T-helper 9 cell (primary cell): ENCODE measurements around the gene AFF3.
"Not testable (repeated sequence)": the region's sequence is repeated elsewhere in the genome, so short reads cannot be mapped to it uniquely, and the experiment has no call there.

ENCODE experiments used
- DNase-seq: peaks from one replicate; pipeline ENCODE4 v3.0.0-alpha.2; 2020

AFF3 gene

DNA sequence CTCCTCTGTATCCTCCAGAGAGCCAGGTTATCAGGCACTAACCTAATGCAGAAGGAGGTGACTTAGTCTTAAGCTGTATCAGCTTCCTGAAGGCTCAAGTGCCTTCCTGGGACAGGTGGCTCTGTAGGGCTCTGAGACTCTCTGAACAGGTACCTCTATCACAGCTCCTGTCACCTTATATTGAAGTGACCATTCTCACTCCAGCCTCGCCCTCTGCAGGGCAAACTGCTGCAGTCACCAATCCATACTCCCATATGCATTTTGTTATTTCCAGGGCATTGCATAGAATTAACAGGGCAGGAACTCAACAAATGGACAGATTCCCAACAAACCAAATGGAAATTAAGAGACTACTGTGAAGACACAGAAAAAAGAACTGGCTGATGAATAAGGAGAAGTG lies 449.6 kb downstream of the AFF3 start:
- DNase-seq, result no peak

DNA sequence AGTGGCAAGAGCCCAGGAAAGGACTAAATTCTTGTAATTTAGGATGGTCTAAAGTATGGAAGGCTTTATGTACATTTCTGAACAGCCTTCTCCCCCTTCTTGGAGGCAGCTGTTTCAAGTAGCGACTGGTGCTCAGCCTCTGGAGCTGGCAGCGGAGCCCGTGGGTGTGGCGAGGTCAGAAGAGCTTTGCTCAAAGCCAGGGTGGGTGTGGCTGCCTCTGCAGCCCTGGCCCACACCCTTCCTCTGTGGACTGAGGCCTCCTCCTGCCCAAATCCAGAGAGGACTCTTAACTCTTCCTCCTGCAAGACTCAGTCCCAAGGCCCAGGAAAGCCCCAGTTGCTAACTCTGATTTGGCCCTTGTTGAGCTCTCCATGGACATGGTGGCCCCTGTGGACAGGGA lies 450.5 kb downstream of the AFF3 start:
- no peak for DNase-seq

DNA sequence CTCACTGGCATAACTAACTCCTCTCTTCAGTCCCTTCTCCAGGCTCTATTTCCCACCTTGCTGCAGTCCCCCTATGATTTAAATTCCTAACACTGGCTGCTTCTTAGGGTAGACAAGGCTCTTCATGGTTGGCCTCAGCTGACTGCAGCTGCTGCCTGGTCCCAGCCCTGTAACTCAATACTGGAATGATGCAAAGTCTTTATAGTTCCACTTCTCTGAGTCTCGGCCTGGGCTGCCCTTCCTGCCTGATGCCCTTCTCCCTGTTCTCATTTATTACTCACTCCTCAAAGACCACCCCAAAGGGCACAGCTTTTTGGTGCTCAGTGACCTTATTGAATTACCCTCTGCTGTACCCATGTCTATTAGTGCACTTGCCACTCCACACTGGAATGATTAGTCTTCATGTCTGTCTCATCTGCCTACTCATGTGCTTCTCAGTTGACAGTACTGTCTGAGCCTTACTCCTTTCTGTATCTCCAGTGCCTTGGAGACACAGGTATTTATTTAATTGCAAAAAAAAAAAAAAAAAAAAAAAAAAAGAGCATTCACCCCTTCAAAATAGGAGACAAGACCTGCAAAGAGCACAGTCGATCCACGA lies 453.1 kb downstream of the AFF3 start:
- no peak for DNase-seq

DNA sequence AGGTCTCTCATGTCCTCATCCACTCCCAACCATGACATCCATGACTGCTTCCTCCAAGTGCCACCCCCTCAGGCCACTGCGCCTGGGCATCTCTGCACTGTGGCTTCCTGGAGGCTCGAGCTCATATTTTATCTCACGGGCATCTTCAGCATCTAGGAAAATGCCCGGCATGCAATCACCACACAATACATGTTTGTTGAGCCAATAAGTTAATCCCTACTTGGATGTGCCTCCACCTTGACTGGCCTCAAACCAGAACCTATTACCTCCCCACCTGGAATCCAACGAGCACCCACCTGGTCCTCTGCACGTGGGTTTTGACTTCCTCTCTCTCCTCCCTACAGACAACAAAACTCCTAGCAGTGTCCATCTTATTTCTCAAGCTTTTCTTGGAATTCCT lies 453.7 kb downstream of the AFF3 start:
- no peak for DNase-seq

- DNase-seq, result no peak
Measured at GRCh38 chr2:99682275-99683060, 459.9 kb downstream of the AFF3 start.

DNA sequence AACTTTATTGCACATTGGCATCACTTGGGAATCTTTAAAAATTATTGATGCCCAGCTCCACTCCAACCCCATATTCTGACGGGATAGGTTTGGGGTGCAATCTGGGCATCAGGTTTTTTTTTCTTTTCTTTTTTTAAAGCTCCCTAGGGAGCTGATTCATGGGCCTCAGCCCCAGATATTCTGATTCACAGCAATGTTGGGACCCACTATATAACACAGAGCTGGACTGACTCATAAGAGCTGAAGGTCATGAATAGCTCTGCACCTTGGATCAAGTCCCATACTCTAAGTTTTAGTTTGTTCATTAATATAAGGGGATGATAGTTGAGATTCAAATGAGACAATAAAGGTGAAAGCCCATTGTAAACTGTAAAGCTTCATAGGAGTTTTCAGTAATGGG lies 461.4 kb downstream of the AFF3 start:
- no peak for DNase-seq

DNA sequence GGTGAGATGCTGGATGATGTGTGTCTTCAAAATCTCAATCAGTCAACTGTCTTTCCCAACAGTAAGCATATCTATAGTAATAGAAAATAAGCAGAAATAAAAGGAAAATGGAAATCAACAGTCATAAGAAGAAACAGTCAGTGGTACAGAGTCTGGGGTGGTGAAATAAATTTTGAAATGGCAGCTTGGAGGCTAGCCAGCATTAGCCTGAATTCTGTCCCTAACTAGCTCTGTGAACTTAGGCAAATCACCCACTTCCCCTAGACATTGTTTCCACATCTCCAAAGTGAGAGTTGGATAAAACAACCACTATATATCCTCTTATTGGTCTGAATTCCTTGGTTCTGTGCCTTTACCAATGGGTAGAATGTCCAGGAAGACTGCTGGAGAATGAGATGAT lies 462.9 kb downstream of the AFF3 start:
- DNase-seq, result no peak

DNA sequence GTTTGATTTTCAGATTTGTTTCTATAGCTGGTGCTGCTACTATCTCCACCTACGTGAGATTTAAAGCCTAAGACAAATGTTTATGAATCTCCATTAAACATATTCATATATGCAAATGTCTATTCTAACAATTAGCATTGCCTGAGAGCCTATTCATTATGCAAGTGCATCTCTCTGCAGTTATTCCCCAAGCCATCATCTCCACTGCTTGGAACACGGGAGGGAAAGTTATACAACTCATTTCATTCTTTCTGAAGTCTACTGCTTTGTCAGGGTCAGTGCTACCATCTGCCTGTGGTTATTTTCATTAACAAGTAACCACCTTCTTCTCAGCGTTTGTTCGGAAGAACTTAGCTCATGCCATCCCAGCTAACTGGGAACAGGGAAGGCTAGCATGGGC lies 463.8 kb downstream of the AFF3 start:
- DNase-seq, result no peak

- DNase-seq, result no peak
Measured at GRCh38 chr2:99677814-99678213, 464.6 kb downstream of the AFF3 start.

DNA sequence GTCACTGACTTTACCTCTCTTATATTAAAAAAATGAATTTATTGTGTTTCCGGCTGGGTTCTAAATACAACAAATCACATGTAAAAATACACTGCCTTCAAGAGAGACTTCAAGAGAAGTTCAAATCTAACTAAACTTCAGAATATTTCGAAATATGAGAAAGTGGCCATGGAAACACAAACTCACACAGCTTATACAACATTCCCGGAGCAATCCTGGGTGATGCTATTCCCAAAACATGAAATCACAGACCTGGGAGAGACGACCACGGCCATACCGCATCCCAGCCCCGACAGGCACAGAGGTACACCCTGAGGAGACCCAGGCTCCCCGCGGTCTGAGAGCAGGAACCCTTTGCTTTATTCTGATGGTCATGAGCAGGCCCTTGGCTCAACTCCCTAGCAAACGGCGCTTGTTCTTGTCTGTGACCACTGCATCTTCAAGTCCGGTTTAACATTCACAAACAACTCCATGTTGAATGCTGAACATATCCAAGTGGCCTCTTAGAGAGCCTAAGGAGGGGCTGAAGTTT lies 467.2 kb downstream of the AFF3 start:
- no peak for DNase-seq

DNA sequence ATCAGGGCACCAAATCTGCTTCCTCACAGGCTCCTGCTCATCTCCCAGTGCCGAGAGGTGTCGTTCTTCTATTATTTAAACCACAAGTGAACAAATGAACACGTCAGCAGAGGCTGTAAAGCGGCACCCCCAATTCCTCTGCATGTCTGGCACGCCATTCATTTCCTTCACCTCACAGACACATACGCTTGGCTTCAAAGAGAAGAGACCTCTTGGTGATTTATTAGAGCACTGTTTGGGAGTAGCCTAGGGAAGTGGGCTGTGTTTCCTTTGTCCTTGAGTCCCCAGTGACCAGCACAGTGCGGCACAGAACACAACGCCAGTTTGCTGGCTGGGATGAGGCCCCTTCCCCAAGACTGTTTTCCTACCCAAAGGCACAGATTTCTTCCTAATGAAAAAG lies 468.3 kb downstream of the AFF3 start:
- DNase-seq, result no peak

DNA sequence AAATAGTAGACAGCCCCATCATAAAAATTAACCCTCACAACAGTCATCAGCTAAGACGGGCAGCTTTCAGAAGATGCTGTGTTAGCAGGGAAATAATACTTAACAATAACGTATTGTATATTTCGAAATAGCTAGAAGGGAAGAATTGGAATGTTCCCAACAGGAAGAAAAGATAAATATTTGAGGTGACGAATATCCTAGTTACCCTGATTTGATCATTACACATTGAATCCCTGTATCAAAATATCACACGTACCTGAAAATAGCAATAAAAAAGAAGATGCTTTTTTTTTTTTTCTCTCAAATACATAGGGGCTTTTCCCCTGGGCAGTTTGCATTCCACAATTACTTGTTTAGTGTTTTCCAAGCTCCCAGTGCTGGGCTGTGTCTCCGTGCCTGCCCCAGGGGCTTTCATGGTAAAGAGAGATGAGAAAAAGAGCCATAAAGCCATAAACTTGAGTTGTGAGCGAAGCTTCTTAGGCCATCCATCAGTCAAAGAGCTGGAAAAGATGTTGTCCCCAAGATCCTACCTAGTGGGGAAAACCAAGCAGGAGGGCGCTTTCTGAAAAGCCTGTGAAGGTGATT lies 469.5 kb downstream of the AFF3 start:
- DNase-seq, result no peak

DNA sequence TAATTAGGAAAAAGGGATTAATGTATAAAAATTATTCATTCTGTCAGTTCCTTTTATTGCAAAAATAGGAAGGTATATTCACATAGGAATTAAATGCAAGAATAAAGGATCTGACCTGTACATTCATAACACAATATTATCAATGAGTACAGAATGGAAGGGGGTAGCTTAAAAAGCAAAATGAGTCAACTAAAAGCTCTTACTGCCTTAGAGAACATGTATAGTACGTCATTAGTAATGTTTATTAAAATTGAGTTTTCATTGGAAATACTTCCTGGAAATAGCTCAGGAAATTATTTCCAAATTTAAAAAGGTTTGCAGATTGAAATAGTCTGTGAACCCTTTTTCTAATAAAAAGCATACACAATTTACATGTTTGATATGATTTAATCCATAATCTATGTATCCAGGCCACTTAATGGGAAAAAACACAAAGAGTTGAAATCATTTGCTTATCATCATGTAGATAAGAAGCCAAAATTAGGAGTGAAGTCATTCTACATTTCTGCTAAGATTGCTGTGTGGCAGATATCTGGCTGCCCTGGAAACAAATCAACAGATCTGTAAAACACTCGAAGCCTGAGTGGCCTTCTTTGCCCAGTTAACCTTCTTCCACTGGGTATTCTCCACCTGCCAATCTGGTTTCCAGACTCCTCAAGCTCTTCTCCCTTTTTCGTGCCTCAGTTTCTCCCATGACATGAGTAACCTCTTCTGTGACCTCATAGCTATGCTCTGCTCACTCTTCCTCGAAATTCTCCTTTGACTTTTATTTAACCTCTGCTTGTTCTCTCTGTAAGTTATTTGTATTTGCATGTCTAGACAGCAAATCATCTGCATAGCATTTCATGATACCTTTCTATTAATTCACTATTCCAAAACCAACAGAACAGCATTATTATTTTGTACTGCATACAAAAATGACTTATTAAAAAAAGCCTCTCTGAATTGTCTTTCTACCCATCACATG lies 471.3 kb downstream of the AFF3 start:
- DNase-seq, result no peak

GRCh38 chr2:99666256-99666655 lies 476.1 kb downstream of the AFF3 start:
- no peak for DNase-seq

DNA sequence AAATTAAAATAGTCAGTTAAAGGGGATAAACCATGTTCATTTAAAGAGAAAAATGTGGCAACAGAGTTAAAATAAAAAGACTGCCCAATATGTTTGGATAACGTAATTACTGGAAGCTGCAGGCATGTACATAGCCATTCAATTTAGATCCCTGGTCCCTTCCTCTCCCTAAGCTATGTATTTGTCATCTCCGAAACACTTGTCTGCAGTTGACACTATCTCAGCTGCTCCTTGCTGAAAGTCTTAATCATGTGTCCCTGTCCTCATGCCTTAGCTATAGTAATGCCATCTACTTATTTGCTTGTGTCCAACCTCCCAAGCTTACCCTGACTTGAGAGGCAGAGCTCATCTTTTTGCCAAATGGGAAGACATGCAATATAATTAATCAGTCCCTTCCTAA lies 478.7 kb downstream of the AFF3 start:
- no peak for DNase-seq

GRCh38 chr2:99662761-99663341 lies 479.5 kb downstream of the AFF3 start:
- no peak for DNase-seq

GRCh38 chr2:99661761-99662160 lies 480.6 kb downstream of the AFF3 start:
- not testable (repeated sequence) for DNase-seq

DNA sequence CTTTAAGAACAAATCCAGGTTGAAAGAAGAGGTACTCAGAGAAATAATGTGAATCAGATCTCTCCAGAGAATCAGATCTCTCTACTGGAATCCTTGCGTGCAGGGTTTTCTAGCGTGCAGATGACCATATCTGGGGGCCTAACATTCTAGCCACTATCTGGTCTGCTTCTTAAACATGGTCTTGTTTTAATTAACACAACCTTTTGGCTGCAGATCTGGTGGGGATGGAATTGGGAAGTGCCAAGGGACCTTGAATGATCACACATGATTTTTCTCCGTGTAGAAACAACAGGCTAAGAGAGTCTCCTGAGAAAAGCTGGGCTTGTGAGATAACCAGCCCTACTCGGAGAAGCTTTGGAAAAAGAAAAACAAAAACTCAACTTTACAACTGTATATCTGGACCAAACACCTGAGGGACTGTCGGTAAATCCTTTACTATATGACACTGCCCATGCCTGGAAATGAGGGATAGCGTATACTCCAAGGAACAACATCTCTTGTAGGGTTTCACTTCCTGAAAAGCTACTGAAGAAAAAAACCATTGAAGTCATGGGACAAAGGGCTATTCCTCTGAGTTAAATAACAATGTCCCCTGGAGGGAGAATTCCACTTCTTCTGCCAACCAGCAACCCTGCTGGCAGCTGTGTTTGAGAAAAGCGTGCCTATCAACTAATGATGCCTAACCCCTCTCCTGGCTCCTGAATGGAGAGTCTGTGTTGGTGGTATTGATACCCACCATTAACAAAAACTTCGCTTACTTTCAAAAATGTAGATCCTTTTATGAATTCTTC lies 481.6 kb downstream of the AFF3 start:
- DNase-seq, result no peak

GRCh38 chr2:99659874-99660273 lies 482.5 kb downstream of the AFF3 start:
- no peak for DNase-seq

DNA sequence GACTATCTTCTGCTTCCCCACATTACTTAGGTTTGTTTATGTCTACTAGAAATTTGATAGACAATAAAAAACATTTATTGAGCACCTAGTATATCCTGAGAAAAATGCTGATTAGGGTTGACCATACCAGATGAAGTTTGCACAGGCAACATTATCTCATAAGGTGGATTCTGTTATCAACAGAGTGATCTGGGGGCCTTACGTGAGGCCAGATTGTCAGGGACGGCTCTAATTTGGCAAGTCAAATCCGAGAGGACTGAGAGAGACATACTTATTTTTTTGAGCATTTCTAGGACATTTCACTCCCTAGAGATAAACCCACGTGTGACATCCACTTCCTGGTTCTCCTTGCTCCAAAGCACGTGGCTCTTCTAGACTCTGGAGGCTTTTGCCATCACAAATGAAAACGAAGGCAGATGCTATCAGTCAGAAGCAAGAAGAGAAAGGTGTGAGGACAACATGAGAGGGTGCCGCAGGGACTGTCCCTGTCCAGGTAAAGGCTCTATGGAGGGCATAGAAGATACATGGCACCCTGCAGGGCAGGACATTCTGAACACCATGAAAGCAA lies 484.6 kb downstream of the AFF3 start:
- DNase-seq, result no peak

GRCh38 chr2:99656994-99657393 lies 485.4 kb downstream of the AFF3 start:
- DNase-seq, result no peak
